GM12801 (cell line): ENCODE results near the gene KCNAB3.

ENCODE experiments used
- CTCF ChIP-seq: IDR thresholded peaks from one replicate; pipeline ENCODE4 v1.5.1; 2011; ENCODE audit warnings: control low read depth; ENCODE audit not compliant: insufficient read length; ENCODE audit errors: extremely low read depth

The KCNAB3 gene

GRCh38 chr17:7947651-7948050 is 18.0 kb upstream of the KCNAB3 start:
- TF ChIP-seq CTCF: no peak

- TF ChIP-seq CTCF: no peak
Measured at GRCh38 chr17:7946441-7946840, 16.8 kb upstream of the KCNAB3 start.

- TF ChIP-seq CTCF: no peak
Measured at GRCh38 chr17:7945651-7946050, 16.0 kb upstream of the KCNAB3 start.

- TF ChIP-seq CTCF: no peak
Measured at GRCh38 chr17:7944326-7944725, 14.7 kb upstream of the KCNAB3 start.

GRCh38 chr17:7943291-7943690 is 13.6 kb upstream of the KCNAB3 start:
- TF ChIP-seq CTCF: no peak

DNA sequence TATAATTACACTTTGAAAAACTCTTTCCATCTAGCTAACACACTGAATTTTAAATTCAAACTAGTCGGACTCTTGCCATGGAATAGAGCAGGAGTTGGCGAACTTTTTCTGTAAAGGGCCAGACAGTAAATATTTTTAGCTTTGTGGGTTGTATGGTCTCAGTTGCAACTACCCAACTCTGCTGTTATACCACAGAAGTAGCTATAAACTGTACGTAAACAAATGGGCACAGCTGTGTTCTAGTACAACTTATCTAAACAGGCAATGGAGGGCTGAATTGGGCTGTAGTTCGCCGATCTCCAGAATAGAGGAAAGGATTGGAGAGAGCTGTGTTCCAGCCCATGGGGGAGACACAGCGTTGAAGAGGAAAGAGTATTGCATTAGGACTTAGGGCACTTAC is 11.1 kb upstream of the KCNAB3 start:
- TF ChIP-seq CTCF: no peak

GRCh38 chr17:7940034-7940433 is 10.4 kb upstream of the KCNAB3 start:
- TF ChIP-seq CTCF: no peak

DNA sequence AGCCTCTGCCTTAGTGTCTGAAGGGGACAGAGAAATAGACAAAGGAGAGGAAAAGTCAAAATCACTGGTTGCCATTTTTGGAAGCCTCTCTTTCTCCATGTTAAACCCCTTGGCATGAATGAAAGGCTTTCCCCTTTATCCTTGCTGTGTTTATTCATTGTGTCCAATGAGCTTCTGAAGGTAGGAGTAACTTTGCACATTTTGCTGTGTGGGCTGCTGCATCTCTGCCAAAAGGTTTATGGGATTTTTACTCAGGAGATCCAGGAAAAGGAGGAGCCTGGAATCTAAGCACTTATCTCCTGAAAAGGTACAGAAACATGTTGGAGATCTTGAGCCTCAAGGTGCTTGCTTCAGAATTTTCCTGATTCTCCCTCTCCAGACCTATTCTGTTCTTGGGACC is 6.2 kb upstream of the KCNAB3 start:
- no peak for TF ChIP-seq CTCF
